Measurements from ENCODE around the gene CACUL1.
"Not testable (repeated sequence)": the region's sequence is repeated elsewhere in the genome, so short reads cannot be mapped to it uniquely, and the experiment has no call there.

Gene CACUL1

GRCh38 chr10:118664321-118664720, 90.4 kb downstream of the CACUL1 start:
- ATAC-seq = no peak
- no peak overlapping the region for H3K4me3 Mint-ChIP-seq

GRCh38 chr10:118663176-118663575, 91.6 kb downstream of the CACUL1 start:
- no peaks in the 10 kb centered on the region for H3K36me3 Mint-ChIP-seq
- H3K4me3 Mint-ChIP-seq = no peak overlapping the region
- DNase-seq (ENCODE audit: low spot score in 2 of 2) (no peak), ATAC-seq (no peak)
- H3K9me3 Mint-ChIP-seq = peaks cover 9% of the 10 kb centered on the region
- no peak overlapping the region for H3K27ac Mint-ChIP-seq
- H3K4me1 Mint-ChIP-seq = peaks cover 10% of the 10 kb centered on the region

More at GRCh38 chr10:118664321-118664720, 90.4 kb downstream of the CACUL1 start:
- no peak for DNase-seq (ENCODE audit: low spot score in 2 of 2)
- Mint-ChIP-seq H3K9me3 (peaks cover 9% of the 10 kb centered on the region), H3K27ac (no peak overlapping the region), H3K36me3 (no peaks in the 10 kb centered on the region), H3K4me1 (peaks cover 10% of the 10 kb centered on the region)

- Mint-ChIP-seq H3K9me3 (peaks cover 9% of the 10 kb centered on the region), H3K4me3 (no peak overlapping the region), H3K36me3 (no peaks in the 10 kb centered on the region), H3K4me1 (peaks cover 15% of the 10 kb centered on the region), H3K27ac (no peak overlapping the region)
- DNase-seq (ENCODE audit: low spot score in 2 of 2) (no peak), ATAC-seq (no peak)
These were observed 92.3 kb downstream of the CACUL1 start for GRCh38 chr10:118662228-118663035.

- Mint-ChIP-seq H3K27ac (no peak overlapping the region), H3K9me3 (peaks cover 9% of the 10 kb centered on the region), H3K36me3 (no peaks in the 10 kb centered on the region), H3K4me3 (no peak overlapping the region), H3K4me1 (peaks cover 15% of the 10 kb centered on the region)
- no peak for DNase-seq (ENCODE audit: low spot score in 2 of 2)
- ATAC-seq = no peak
These were observed 96.0 kb downstream of the CACUL1 start for GRCh38 chr10:118658762-118659161.

- not testable (repeated sequence) for DNase-seq (ENCODE audit: low spot score in 2 of 2); H3K9me3 Mint-ChIP-seq; H3K4me3 Mint-ChIP-seq; H3K27ac Mint-ChIP-seq; ATAC-seq; H3K36me3 Mint-ChIP-seq
- H3K4me1 Mint-ChIP-seq = peaks cover 15% of the 10 kb centered on the region
These were observed 96.6 kb downstream of the CACUL1 start for GRCh38 chr10:118658168-118658567.

GRCh38 chr10:118645294-118645693, 109.5 kb downstream of the CACUL1 start:
- DNase-seq (ENCODE audit: low spot score in 2 of 2); H3K4me1 Mint-ChIP-seq; H3K27ac Mint-ChIP-seq; H3K9me3 Mint-ChIP-seq; H3K36me3 Mint-ChIP-seq; ATAC-seq; H3K4me3 Mint-ChIP-seq: not testable (repeated sequence)

GRCh38 chr10:118642228-118642627, 112.5 kb downstream of the CACUL1 start:
- ATAC-seq = peak; percentile 11
- DNase-seq (ENCODE audit: low spot score in 2 of 2) = no peak
- Mint-ChIP-seq H3K9me3 (peaks cover 4% of the 10 kb centered on the region), H3K36me3 (no peaks in the 10 kb centered on the region), H3K4me3 (no peak overlapping the region), H3K27ac (no peak overlapping the region), H3K4me1 (no peaks in the 10 kb centered on the region)

GRCh38 chr10:118638680-118639079, 116.1 kb downstream of the CACUL1 start:
- Mint-ChIP-seq H3K9me3 (peaks cover 4% of the 10 kb centered on the region), H3K4me3 (no peak overlapping the region), H3K36me3 (no peaks in the 10 kb centered on the region), H3K27ac (no peak overlapping the region), H3K4me1 (no peaks in the 10 kb centered on the region)
- DNase-seq (ENCODE audit: low spot score in 2 of 2) (no peak), ATAC-seq (no peak)

GRCh38 chr10:118635674-118636402, 118.9 kb downstream of the CACUL1 start:
- H3K9me3 Mint-ChIP-seq = peaks cover 4% of the 10 kb centered on the region
- DNase-seq (ENCODE audit: low spot score in 2 of 2) = no peak
- H3K27ac Mint-ChIP-seq = no peak overlapping the region
- no peaks in the 10 kb centered on the region for H3K36me3 Mint-ChIP-seq
- ATAC-seq = peak; percentile 11
- no peaks in the 10 kb centered on the region for H3K4me1 Mint-ChIP-seq
- H3K4me3 Mint-ChIP-seq = no peak overlapping the region

- DNase-seq (ENCODE audit: low spot score in 2 of 2) (no peak), ATAC-seq (no peak)
- no peak overlapping the region for H3K4me3 Mint-ChIP-seq
- H3K9me3 Mint-ChIP-seq = no peaks in the 10 kb centered on the region
- H3K4me1 Mint-ChIP-seq = no peaks in the 10 kb centered on the region
- H3K36me3 Mint-ChIP-seq = no peaks in the 10 kb centered on the region
- no peak overlapping the region for H3K27ac Mint-ChIP-seq
These were observed 121.0 kb downstream of the CACUL1 start for GRCh38 chr10:118633786-118634185.

GRCh38 chr10:118629211-118629610, 125.6 kb downstream of the CACUL1 start:
- Mint-ChIP-seq H3K36me3 (no peaks in the 10 kb centered on the region), H3K9me3 (no peaks in the 10 kb centered on the region), H3K4me3 (no peak overlapping the region), H3K27ac (no peak overlapping the region), H3K4me1 (no peaks in the 10 kb centered on the region)
- ATAC-seq (no peak), DNase-seq (ENCODE audit: low spot score in 2 of 2) (no peak)

- Mint-ChIP-seq H3K36me3 (no peaks in the 10 kb centered on the region), H3K4me3 (no peak overlapping the region), H3K4me1 (no peaks in the 10 kb centered on the region), H3K9me3 (no peaks in the 10 kb centered on the region), H3K27ac (no peak overlapping the region)
- DNase-seq (ENCODE audit: low spot score in 2 of 2) (no peak), ATAC-seq (no peak)
These were observed 126.4 kb downstream of the CACUL1 start for GRCh38 chr10:118628397-118628796.

GRCh38 chr10:118626953-118627352, 127.8 kb downstream of the CACUL1 start:
- H3K9me3 Mint-ChIP-seq = no peaks in the 10 kb centered on the region
- ATAC-seq (no peak), DNase-seq (ENCODE audit: low spot score in 2 of 2) (no peak)
- no peak overlapping the region for H3K4me3 Mint-ChIP-seq
- H3K27ac Mint-ChIP-seq = no peak overlapping the region
- no peaks in the 10 kb centered on the region for H3K4me1 Mint-ChIP-seq
- H3K36me3 Mint-ChIP-seq = no peaks in the 10 kb centered on the region
